GM12878 (cell line): ENCODE data around the gene SPATC1L. TPM values are rescaled to one million over a fixed set of nuclear protein-coding genes. Genes with fewer than 3 reads are reported as not detected.

Experiments
- ATAC-seq: fragments of 200-7000 bp; cut with Tn5 transposase; 3 replicates; pipeline ENCODE4 v1.9.1; 2020; ENCODE audit warnings: mild to moderate bottlenecking, moderate library complexity
- BruUV-seq: library from RNA; stranded (reverse); fragments of 400-500 nt; replicated peaks from 2 replicates; lab custom pipeline; 2021; lab: Mats Ljungman, UMichigan
- CTCF ChIA-PET: fragments of 300-600 bp; sonication (Branson Sonifier 250); formaldehyde crosslinking; extraction: SDS; loops from one replicate; lab custom pipeline; 2021; ENCODE audit warnings: inconsistent platforms; lab: Yijun Ruan, JAX
- POLR2A ChIA-PET: fragments of 350-600 bp; formaldehyde crosslinking; extraction: SDS; loops from one replicate; lab custom pipeline; 2021; ENCODE audit warnings: inconsistent platforms; lab: Charles Lee
- RAD21 ChIA-PET: fragments of 300-600 bp; sonication (Branson Sonifier 250); formaldehyde crosslinking; loops from one replicate; lab custom pipeline; 2023; ENCODE audit warnings: antibody characterized with exemption; ENCODE audit not compliant: unreplicated experiment; lab: Charles Lee
- SMC1A ChIA-PET: fragments of 300-600 bp; sonication (Branson Sonifier 250); formaldehyde crosslinking; loops from one replicate; lab custom pipeline; 2023; ENCODE audit not compliant: unreplicated experiment, uncharacterized antibody; lab: Charles Lee
- DNase-seq: peaks from one replicate; pipeline ENCODE4 v3.0.0-alpha.2; 2011; ENCODE audit warnings: low read depth, low spot score
- FAIRE-seq: peaks from 3 replicates; lab custom pipeline; 2011; peaks lifted over from hg19 to GRCh38; lab: Jason Lieb, UNC
- H2AFZ ChIP-seq: 2 replicates; pipeline ENCODE4 v1.6.0; 2011; ENCODE audit warnings: low read depth, low read length, control low read depth; ENCODE audit not compliant: control insufficient read depth
- H3K27ac ChIP-seq: 2 replicates; pipeline ENCODE4 v1.5.1; 2011; ENCODE audit warnings: control low read depth; ENCODE audit not compliant: control insufficient read depth, insufficient read depth
- H3K27me3 ChIP-seq, 2 experiments: replicated peaks in 1 of 2; 2 replicates each; pipeline versions ENCODE4 v1.6.0 to v1.6.1; 2011; ENCODE audit warnings: low read length in 1 of 2; ENCODE audit not compliant: control insufficient read depth in 2 of 2, insufficient read depth in 2 of 2
- H3K36me3 ChIP-seq, 2 experiments: 2 replicates each; pipeline ENCODE4 v1.5.1; 2011; ENCODE audit warnings: low read length in 1 of 2; ENCODE audit not compliant: control insufficient read depth in 2 of 2, insufficient read depth in 2 of 2
- H3K4me1 ChIP-seq: 2 replicates; pipeline ENCODE4 v1.6.1; 2011; ENCODE audit warnings: mild to moderate bottlenecking, low read length, moderate library complexity, mixed read lengths; ENCODE audit not compliant: control insufficient read depth, insufficient read depth
- H3K4me2 ChIP-seq: 2 replicates; pipeline ENCODE4 v1.6.0; 2011; ENCODE audit warnings: control low read depth; ENCODE audit not compliant: control insufficient read depth, insufficient read depth
- H3K4me3 ChIP-seq: fragments of 200-600 bp; sonication (generic); 2 replicates; pipeline ENCODE4 v1.5.1; 2016
- H3K79me2 ChIP-seq: 2 replicates; pipeline ENCODE4 v1.6.0; 2011; ENCODE audit warnings: low read length; ENCODE audit not compliant: control insufficient read depth, insufficient read depth
- H3K9ac ChIP-seq: 2 replicates; pipeline ENCODE4 v1.8.0; 2011; ENCODE audit warnings: low read length, control low read depth, mixed read lengths; ENCODE audit not compliant: control insufficient read depth, insufficient read depth
- H3K9me3 ChIP-seq: replicated peaks from 3 replicates; pipeline ENCODE4 v1.5.1; 2011; ENCODE audit warnings: mild to moderate bottlenecking, low read length; ENCODE audit not compliant: control insufficient read depth, insufficient read depth
- H4K20me1 ChIP-seq: 2 replicates; pipeline ENCODE4 v1.6.0; 2011; ENCODE audit not compliant: control insufficient read depth, insufficient read depth
- BHLHE40 ChIP-seq, 2 experiments: fragments of 450-650 bp in 1 of 2; IDR thresholded peaks; 2 replicates each; pipeline ENCODE4 v1.6.1; 2011 to 2017; ENCODE audit warnings: low read depth in 2 of 2, borderline replicate concordance in 1 of 2, improper control_type of control experiment in 1 of 2, low read length in 1 of 2, mild to moderate bottlenecking in 1 of 2
- BRCA1 ChIP-seq: IDR thresholded peaks from 2 replicates; pipeline ENCODE4 v1.6.1; 2011; ENCODE audit warnings: low read depth, low read length, improper control_type of control experiment
- CTCF ChIP-seq, 3 experiments: IDR thresholded peaks in 2 of 3; conservative IDR thresholded peaks in 1 of 3; 2 replicates each; pipeline ENCODE4 v1.5.1; 2011; ENCODE audit warnings: low read depth in 3 of 3, low read length in 3 of 3, mild to moderate bottlenecking in 3 of 3, control low read depth in 2 of 3, moderate library complexity in 2 of 3, inconsistent platforms in 1 of 3, mixed read lengths in 1 of 3; ENCODE audit not compliant: control insufficient read depth in 2 of 3, insufficient read depth in 1 of 3; ENCODE audit errors: extremely low read depth in 1 of 3
- FOXK2 ChIP-seq: fragments of 450-650 bp; IDR thresholded peaks from 2 replicates; pipeline ENCODE4 v1.6.1; 2017; ENCODE audit warnings: mild to moderate bottlenecking, moderate library complexity
- MEF2B ChIP-seq: fragments of 450-650 bp; IDR thresholded peaks from 2 replicates; pipeline ENCODE4 v1.6.1; 2018; ENCODE audit warnings: mild to moderate bottlenecking, moderate library complexity; ENCODE audit not compliant: partially characterized antibody, poor library complexity, severe bottlenecking
- MTA2 ChIP-seq: fragments of 450-650 bp; IDR thresholded peaks from 2 replicates; pipeline ENCODE4 v1.6.1; 2016; ENCODE audit warnings: low read depth, mild to moderate bottlenecking, moderate library complexity
- NFIC ChIP-seq: IDR thresholded peaks from 2 replicates; pipeline ENCODE4 v1.6.1; 2012; ENCODE audit warnings: low read depth, mild to moderate bottlenecking, inconsistent platforms, low read length, moderate library complexity
- PML ChIP-seq: IDR thresholded peaks from 2 replicates; pipeline ENCODE4 v1.6.1; 2012; ENCODE audit warnings: low read length, inconsistent platforms
- SREBF1 ChIP-seq: IDR thresholded peaks from 2 replicates; pipeline ENCODE4 v1.6.1; 2012; ENCODE audit warnings: mild to moderate bottlenecking, low read length
- STAT1 ChIP-seq: fragments of 450-650 bp; conservative IDR thresholded peaks from 2 replicates; pipeline ENCODE4 v1.6.1; 2014; ENCODE audit warnings: antibody characterized with exemption, mild to moderate bottlenecking
- TBL1XR1 ChIP-seq: IDR thresholded peaks from 2 replicates; pipeline ENCODE4 v1.6.1; 2012; ENCODE audit warnings: low read depth, low read length, improper control_type of control experiment
- ZNF217 ChIP-seq: fragments of 450-650 bp; IDR thresholded peaks from 2 replicates; pipeline ENCODE4 v1.6.1; 2017; ENCODE audit warnings: antibody characterized with exemption, mild to moderate bottlenecking
- ZNF24 ChIP-seq: fragments of 450-650 bp; IDR thresholded peaks from 2 replicates; pipeline ENCODE4 v1.6.1; 2017; ENCODE audit warnings: antibody characterized with exemption, mild to moderate bottlenecking
- WGBS: methylation state at CpG from one replicate; pipeline ENCODE4 v1.1.6; 2016; ENCODE audit warnings: low lambda C conversion rate; ENCODE audit not compliant: insufficient replicate concordance, insufficient coverage; ENCODE audit errors: missing lambda C conversion rate; 5-methylcytosine and 5-hydroxymethylcytosine counted together
- in situ Hi-C: fragments of 300-500 bp; cut with MboI; formaldehyde crosslinking; loops from 9 replicates; pipeline ENCODE4 v1.14.3; 2018; ENCODE audit warnings: mixed read lengths
- intact Hi-C: fragments of 100-400 bp; cut with micrococcal nuclease; formaldehyde crosslinking; loops from one replicate; pipeline ENCODE4 v1.14.2; 2022; ENCODE audit not compliant: unreplicated experiment
- polyA plus RNA-seq, 11 experiments: library from polyadenylated mRNA; depleted of rRNA in 4 of 11; unstranded in 6 of 11; stranded (reverse) in 5 of 11; fragments of >200 nt; fragmentation: Nextera tagmentation in 4 of 11; fragmentation: Illumina TruSeq in 1 of 11; extraction: Ambion mirVana in 4 of 11; extraction: Trizol in 1 of 11; gene quantifications; 1 replicate in 1 of 11; 2 replicates in 10 of 11; pipeline versions ENCODE4 v1.2.1 to v1.2.3, GENCODE V29; 2011 to 2016; ENCODE audit warnings: inconsistent platforms in 2 of 11, missing spikeins in 2 of 11, low read depth in 1 of 11
- total RNA-seq, 4 experiments: library from RNA; depleted of rRNA in 3 of 4; stranded (reverse); fragments of >200 nt in 3 of 4; fragmentation: Illumina TruSeq in 1 of 4; extraction: Trizol in 1 of 4; gene quantifications; 2 replicates each; pipeline versions ENCODE4 v1.2.1 to v1.2.3, GENCODE V29; 2013 to 2021

SPATC1L gene
- total and polyA plus RNA-seq, 10 of the 15 experiments (the other 5 are each of a cell fraction or from before 2014, with no cell fraction given), result 1.4 to 16.0 (median 7.0) TPM; not detected in 2

GRCh38 chr21:46216132-46216747 lies 32.0 kb upstream of the SPATC1L start:
- intact Hi-C loops, result no loop called here
- no peak for FAIRE-seq
- Histone ChIP-seq H3K27me3 (no peaks in the 10 kb centered on the region), H3K79me2 (no peaks in the 10 kb centered on the region; the same call in 1 of the 2 replicates), H3K9me3 (no peaks in the 10 kb centered on the region), H4K20me1 (no peaks in the 10 kb centered on the region), H3K4me2 (no peak overlapping the region), H3K27ac (no peak overlapping the region), H3K9ac (no peak overlapping the region), H3K36me3 (peaks cover 0 to 5% of the 10 kb centered on the region in 2 experiments; a peak in 3 of 4 replicates), H2AFZ (no peak overlapping the region), H3K4me1 (peaks cover 5% of the 10 kb centered on the region; the same call in 1 of the 2 replicates), H3K4me3 (no peak overlapping the region)
- DNase-seq, result no peak
- in situ Hi-C loops, result no loop called here
- WGBS, result 88% methylated on average over 16 of the region's 16 CpGs
- no peak for TF ChIP-seq ZNF24
- no peak for TF ChIP-seq TBL1XR1
- no peak for TF ChIP-seq SREBF1
- TF ChIP-seq NFIC, result no peak
- TF ChIP-seq FOXK2, result no peak
- no peak for TF ChIP-seq CTCF (IDR thresholded peaks at IDR 0.05 in 2 of 3, conservative IDR thresholded peaks at IDR 0.05 in 1 of 3; ENCODE audit: control insufficient read depth in 2 of 3, extremely low read depth in 1 of 3, insufficient read depth in 1 of 3, low read depth in 3 of 3, low read length in 3 of 3)
- no peak for TF ChIP-seq PML
- TF ChIP-seq BRCA1, result no peak
- TF ChIP-seq BHLHE40 (IDR thresholded peaks at IDR 0.05; ENCODE audit: borderline replicate concordance in 1 of 2, low read depth in 2 of 2, low read length in 1 of 2), result no peak
- TF ChIP-seq MTA2, result no peak
- no peak for TF ChIP-seq MEF2B
- no peak for TF ChIP-seq STAT1
- TF ChIP-seq ZNF217, result no peak
- ChIA-PET CTCF (interaction anchor here (1.2 kb wide), 1 partner anchor 9 kb away, joined by 3 read pairs; no protein-coding TSS in a partner anchor), RAD21 (no interaction called here), SMC1A (no interaction called here), POLR2A (interaction anchor here (0.6 kb wide), 1 partner anchor 287 kb away, joined by 5 read pairs; no protein-coding TSS in a partner anchor)
- BruUV-seq, result no TSS peak
- ATAC-seq, result no peak
